Dedifferentiated amniotic fluid mesenchymal stem cell (primary cell): Measurements from ENCODE around the gene NANOS3.
"Not testable (repeated sequence)": the region's sequence is repeated elsewhere in the genome, so short reads cannot be mapped to it uniquely, and the experiment has no call there.

Experiments used
- DNase-seq: peaks from one replicate; pipeline ENCODE4 v3.0.0-alpha.2; 2016; ENCODE audit errors: extremely low spot score

The NANOS3 gene

GRCh38 chr19:13920940-13921747 lies 44.2 kb downstream of the NANOS3 start:
- no peak for DNase-seq

- not testable (repeated sequence) for DNase-seq
These were observed 45.2 kb downstream of the NANOS3 start for GRCh38 chr19:13922118-13922517.

GRCh38 chr19:13923194-13923987 lies 46.5 kb downstream of the NANOS3 start:
- no peak for DNase-seq

GRCh38 chr19:13926010-13926409 lies 49.1 kb downstream of the NANOS3 start:
- no peak for DNase-seq

- no peak for DNase-seq
These were observed 49.8 kb downstream of the NANOS3 start for GRCh38 chr19:13926715-13927114.

GRCh38 chr19:13929340-13929739 lies 52.4 kb downstream of the NANOS3 start:
- no peak for DNase-seq

- DNase-seq, result no peak
These were observed 53.0 kb downstream of the NANOS3 start for GRCh38 chr19:13929956-13930355.
